HCEC 1CT (cell line): ENCODE measurements around the gene PGM5.

Source experiments
- DNase-seq: peaks from one replicate; pipeline ENCODE4 v3.0.0-alpha.2; 2017

Gene PGM5

GRCh38 chr9:68541568-68541967, 185.2 kb downstream of the PGM5 start:
- no peak for DNase-seq

GRCh38 chr9:68545033-68545705, 188.8 kb downstream of the PGM5 start:
- no peak for DNase-seq

GRCh38 chr9:68546596-68547390, 190.4 kb downstream of the PGM5 start:
- no peak for DNase-seq

GRCh38 chr9:68547417-68547816, 191.0 kb downstream of the PGM5 start:
- no peak for DNase-seq

- DNase-seq = no peak
Observed at GRCh38 chr9:68548241-68548640, 191.8 kb downstream of the PGM5 start.

- no peak for DNase-seq
Observed at GRCh38 chr9:68551191-68551590, 194.8 kb downstream of the PGM5 start.

- no peak for DNase-seq
Observed at GRCh38 chr9:68552700-68553476, 196.5 kb downstream of the PGM5 start.

GRCh38 chr9:68555437-68556150, 199.2 kb downstream of the PGM5 start:
- DNase-seq = no peak

GRCh38 chr9:68558545-68558944, 202.1 kb downstream of the PGM5 start:
- DNase-seq = no peak

GRCh38 chr9:68560071-68560844, 203.8 kb downstream of the PGM5 start:
- DNase-seq = no peak

GRCh38 chr9:68562461-68562860, 206.1 kb downstream of the PGM5 start:
- DNase-seq = no peak

- DNase-seq = no peak
Observed at GRCh38 chr9:68567565-68567964, 211.2 kb downstream of the PGM5 start.

- DNase-seq = no peak
Observed at GRCh38 chr9:68574150-68574549, 217.7 kb downstream of the PGM5 start.

GRCh38 chr9:68575817-68576216, 219.4 kb downstream of the PGM5 start:
- no peak for DNase-seq

GRCh38 chr9:68577774-68578591, 221.6 kb downstream of the PGM5 start:
- DNase-seq = no peak
